HG02678 (cell line): ENCODE measurements around the gene PDE4B.

Source experiments
- ATAC-seq: cut with Tn5 transposase; IDR thresholded peaks from one replicate; pipeline ENCODE4 v1.9.1; 2021; ENCODE audit warnings: mild to moderate bottlenecking, moderate library complexity; ENCODE audit not compliant: unreplicated experiment

The PDE4B gene

GRCh38 chr1:66372522-66373101, 579.9 kb downstream of the PDE4B start:
- no peak for ATAC-seq

GRCh38 chr1:66373157-66373591, 580.5 kb downstream of the PDE4B start:
- no peak for ATAC-seq

DNA sequence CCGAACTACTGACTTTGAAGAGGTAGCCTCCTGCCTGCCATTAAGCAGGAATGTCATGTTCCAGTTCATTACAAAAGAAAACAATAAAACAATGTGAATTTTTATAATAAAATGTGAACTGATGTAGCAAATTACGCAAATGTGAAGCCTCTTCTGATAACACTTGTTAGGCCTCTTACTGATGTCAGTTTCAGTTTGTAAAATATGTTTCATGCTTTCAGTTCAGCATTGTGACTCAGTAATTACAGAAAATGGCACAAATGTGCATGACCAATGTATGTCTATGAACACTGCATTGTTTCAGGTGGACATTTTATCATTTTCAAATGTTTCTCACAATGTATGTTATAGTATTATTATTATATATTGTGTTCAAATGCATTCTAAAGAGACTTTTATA, 581.5 kb downstream of the PDE4B start:
- peak; percentile 33 for ATAC-seq

GRCh38 chr1:66374561-66375111, 581.9 kb downstream of the PDE4B start:
- ATAC-seq: peak; percentile 50

DNA sequence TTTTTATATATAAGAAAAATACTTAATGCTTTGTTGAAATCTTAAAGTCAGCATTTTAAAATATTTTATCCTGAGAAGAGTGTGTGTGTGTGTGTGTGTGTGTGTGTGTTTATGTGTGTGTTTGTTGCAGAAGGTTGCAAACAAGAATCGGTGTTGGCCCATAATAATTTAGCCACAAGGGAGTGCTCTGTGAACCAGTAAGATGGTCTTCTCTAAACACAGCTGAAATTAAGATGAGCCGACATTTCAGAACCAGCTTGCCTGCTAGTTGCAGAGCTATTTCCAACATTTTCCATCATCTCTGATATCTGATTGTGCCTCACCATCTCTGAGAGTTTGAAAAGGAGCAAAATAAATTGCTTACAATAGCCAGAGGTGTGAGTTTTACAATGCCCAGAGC, 582.4 kb downstream of the PDE4B start:
- no peak for ATAC-seq

DNA sequence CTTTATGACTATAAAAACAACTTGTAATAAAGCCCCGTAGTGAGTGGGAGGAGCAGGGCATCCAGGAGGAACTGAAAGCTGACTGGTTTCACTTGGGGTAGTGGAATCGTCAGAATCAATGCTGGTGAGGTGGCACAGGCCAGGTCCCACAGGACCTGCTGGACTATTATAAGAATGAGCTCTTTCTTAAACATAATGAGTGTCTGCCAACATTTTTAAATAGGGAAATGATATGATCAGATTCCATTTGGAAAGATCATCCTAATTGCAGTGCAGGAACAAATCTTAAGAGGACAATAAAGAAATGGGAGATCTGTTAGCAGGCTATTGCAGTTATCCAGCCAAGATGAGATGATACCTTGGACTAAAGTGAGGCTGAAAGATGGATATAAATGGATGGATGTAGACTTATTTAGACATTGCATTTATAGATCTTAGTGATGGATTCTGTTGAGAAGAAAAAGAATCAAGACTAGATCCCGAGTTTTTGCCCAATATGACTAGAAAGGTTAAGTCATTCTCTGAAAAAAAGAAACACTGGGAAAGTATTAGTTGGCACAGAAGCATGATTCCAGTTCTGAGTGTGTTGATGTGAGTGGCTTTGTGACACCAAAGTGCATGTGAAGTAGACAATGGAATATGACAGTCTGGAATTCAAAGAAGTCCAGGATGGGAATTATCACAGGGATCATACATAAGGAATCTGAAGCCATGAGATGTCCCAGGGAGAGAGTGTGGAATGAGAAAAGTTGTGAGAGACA, 587.9 kb downstream of the PDE4B start:
- ATAC-seq: peak; percentile 96

DNA sequence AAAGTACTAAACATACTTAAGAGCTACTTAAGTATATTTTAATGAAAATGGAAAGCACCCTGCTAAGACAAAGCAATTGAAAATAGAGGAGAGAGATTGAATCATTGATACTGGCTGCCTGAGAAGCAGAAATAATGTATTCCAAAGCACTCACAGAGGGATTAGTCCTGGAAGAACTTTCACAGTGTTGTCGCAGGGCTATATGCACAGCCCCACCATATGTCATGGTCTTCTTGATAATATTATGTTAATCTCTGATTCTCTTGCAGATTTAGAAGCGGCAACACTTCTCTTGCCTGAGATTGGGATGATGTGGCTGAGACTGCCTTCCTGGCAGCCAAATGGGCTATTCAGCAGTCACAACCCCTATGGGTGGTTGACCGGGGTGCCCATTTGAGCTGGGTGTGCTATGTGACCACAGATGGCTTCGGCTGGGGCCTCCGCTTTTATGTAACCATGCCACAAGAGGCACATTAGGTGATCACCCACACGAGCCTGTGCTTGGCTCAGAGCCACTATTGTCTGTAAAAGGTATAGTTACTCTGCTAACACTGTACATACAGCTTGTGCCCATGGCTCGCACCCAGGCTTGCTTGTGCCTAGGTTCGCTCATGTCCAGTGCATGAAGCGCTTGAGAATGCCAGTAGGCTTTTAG, 589.1 kb downstream of the PDE4B start:
- no peak for ATAC-seq

GRCh38 chr1:66383168-66383567, 590.5 kb downstream of the PDE4B start:
- no peak for ATAC-seq

DNA sequence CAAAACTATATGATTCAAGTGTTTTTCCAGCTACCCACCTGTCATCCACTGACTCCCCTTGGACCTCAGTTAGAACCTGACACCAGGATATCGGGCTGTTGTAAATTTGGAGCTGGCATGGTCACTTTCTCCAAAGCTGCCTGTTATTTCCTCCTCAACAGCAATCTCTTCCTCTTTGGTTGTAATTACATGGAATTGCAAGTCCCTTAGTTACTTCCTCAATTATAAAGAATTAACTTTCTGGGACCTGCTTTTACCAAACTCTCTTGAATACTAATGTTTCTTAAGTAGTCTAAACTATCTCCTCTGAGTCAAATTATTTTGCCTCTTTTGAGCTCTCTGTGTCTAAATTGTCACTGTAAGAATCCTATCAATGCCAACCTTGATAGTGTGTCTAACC, 590.9 kb downstream of the PDE4B start:
- no peak for ATAC-seq

DNA sequence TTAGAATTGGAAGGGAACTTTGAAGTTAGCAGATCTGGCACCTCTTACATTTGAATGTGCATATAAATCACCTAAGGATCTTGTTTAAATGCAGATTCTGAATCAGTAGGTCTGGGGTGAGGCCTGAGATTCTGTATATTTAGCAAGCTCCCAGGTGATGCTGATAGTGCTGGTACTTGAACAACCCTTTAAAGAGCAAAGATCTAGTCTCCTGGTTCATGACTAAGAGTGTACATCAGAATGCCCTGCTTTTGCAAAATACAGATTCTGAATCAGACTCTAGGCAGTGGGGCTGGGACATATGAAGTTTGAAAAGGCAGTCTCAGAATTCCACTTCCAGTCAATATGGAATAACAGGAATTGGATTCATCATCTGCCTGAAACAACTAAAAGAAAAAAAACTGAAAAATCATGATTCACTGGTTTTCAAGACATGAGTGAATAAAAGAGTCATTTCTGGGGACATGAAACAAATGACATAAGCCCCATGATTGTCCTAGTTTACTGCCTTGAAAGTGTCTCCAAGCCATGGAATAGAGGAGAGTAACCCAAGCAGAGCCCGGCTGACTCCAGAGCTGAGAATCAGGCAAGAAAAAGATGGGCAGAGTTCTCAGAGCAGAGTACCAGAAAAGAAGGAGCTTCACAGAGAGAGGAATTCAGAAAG, 591.7 kb downstream of the PDE4B start:
- no peak for ATAC-seq

GRCh38 chr1:66386712-66387111, 594.0 kb downstream of the PDE4B start:
- ATAC-seq: no peak

- ATAC-seq: no peak
These were observed 596.2 kb downstream of the PDE4B start for GRCh38 chr1:66388913-66389312.

- no peak for ATAC-seq
These were observed 601.0 kb downstream of the PDE4B start for GRCh38 chr1:66393586-66394287.

GRCh38 chr1:66394603-66395002, 601.9 kb downstream of the PDE4B start:
- ATAC-seq: no peak

DNA sequence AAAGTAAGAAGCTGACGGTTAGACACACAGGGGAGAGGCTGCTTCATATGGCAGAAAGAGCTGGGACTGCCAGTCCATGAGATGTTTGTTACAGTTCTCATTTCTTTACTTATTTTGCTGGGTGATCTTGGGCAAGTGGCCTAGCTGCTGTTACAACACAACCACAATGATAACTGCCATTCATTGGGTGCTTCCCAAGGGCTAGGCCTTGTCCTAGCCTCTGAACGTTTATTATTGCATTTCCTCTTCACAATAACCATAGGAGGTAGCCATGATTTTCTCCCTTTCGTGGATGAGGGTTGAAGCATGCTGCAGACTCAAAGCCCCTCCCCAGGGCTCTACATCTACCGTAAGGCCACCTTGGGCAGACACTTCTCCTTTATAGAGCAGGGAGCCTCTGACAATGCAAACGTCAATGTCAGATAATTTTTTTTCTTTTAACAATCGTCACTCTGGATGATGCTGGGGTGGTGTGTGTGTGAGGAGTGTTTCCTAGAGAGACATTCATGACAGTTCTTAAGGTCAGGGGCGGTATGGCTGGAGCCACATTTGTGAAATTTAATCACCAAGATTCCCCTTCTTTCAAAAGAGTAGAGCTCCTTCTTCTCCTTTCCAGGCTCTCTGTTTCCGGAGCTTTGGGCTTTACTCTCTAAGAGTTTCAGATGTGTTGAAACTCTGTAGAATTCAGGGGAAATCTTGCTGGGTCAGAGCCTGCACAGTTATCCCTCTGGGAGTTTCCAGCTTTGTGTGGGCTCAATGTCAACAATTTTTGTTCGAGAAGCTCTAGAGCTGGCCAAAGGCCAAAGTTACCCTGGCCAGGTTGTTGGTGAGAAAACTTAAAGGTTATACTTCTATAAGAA, 602.7 kb downstream of the PDE4B start:
- peak; percentile 18 for ATAC-seq

DNA sequence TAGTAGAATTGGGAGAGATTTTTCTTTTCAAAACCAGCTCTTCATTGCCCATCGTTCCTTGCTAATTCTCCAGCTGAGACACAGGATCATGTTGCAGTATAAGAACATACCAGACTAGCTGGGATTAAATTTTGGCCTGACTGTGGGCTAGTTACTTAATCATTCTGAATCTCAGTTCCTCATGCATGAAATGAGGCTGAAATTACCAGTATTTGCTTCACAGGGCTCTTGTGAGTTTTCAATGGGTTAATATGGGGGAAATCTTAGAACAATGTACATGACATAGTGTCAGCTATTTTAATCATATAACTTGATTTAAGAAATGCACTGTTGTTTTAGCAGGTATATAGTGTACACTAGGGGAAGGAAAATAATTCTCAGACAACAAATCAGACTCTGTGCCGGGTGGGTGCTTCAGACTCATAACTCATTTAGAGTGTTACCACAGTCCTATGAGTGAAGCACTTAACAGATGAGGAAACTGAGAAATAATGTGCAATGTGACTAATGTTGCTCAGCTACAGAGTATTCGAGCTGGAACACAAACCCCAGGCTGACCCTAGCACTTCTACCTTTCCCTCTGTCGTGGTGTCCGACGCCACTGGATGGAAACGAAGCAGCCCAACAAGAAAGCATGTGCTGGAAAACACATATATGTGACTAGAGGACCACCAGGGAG, 603.7 kb downstream of the PDE4B start:
- ATAC-seq: peak; percentile 44

- peak; percentile 32 for ATAC-seq
These were observed 604.5 kb downstream of the PDE4B start for GRCh38 chr1:66397192-66397591.

GRCh38 chr1:66399888-66400529, 607.3 kb downstream of the PDE4B start:
- ATAC-seq: peak; percentile 11

GRCh38 chr1:66400660-66401059, 608.0 kb downstream of the PDE4B start:
- no peak for ATAC-seq
